Liver (tissue), 9 donors: ENCODE results near the gene TMEM127. TPM values are rescaled to one million over a fixed set of nuclear protein-coding genes. Genes with fewer than 3 reads are reported as not detected.
"Not testable (repeated sequence)": the region's sequence is repeated elsewhere in the genome, so short reads cannot be mapped to it uniquely, and the experiment has no call there.

Experiments
- DNase-seq: peaks from one replicate; pipeline ENCODE4 v3.0.0-alpha.2; 2017; ENCODE audit warnings: low spot score
- H3K27ac ChIP-seq, 2 donors: one replicate each; pipeline ENCODE4 v1.7.0; 2013; ENCODE audit warnings: inconsistent platforms in 2 of 2, low read length in 2 of 2, control low read depth in 1 of 2, low read depth in 1 of 2, mild to moderate bottlenecking in 1 of 2
- H3K27me3 ChIP-seq, 4 donors: one replicate each; pipeline versions ENCODE4 v1.6.1 to v1.7.0; 2013; ENCODE audit warnings: low read length in 3 of 4, inconsistent platforms in 1 of 4, mild to moderate bottlenecking in 1 of 4, moderate library complexity in 1 of 4; ENCODE audit not compliant: control insufficient read depth in 4 of 4, insufficient read depth in 4 of 4
- H3K36me3 ChIP-seq, 4 donors: one replicate each; pipeline versions ENCODE4 v1.6.1 to v1.7.0; 2013; ENCODE audit warnings: low read length in 3 of 4, mild to moderate bottlenecking in 3 of 4, low read depth in 1 of 4, moderate library complexity in 1 of 4; ENCODE audit not compliant: control insufficient read depth in 4 of 4, insufficient read depth in 3 of 4
- H3K4me1 ChIP-seq, 4 donors: one replicate each; pipeline versions ENCODE4 v1.6.1 to v1.7.0; 2013; ENCODE audit warnings: low read length in 3 of 4, mild to moderate bottlenecking in 3 of 4, moderate library complexity in 1 of 4; ENCODE audit not compliant: control insufficient read depth in 4 of 4, insufficient read depth in 4 of 4
- H3K4me3 ChIP-seq, 3 donors: one replicate each; pipeline versions ENCODE4 v1.6.1 to v1.7.0; 2013; ENCODE audit warnings: low read length in 3 of 3, control low read depth in 1 of 3, low read depth in 1 of 3, mild to moderate bottlenecking in 1 of 3
- H3K9ac ChIP-seq, 2 donors: one replicate each; pipeline ENCODE4 v1.7.0; 2013; ENCODE audit warnings: low read length in 2 of 2, mild to moderate bottlenecking in 2 of 2, moderate library complexity in 2 of 2, control low read depth in 1 of 2, low read depth in 1 of 2
- H3K9me3 ChIP-seq, 4 donors: one replicate each; pipeline versions ENCODE4 v1.6.1 to v1.7.0; 2013; ENCODE audit warnings: low read length in 3 of 4; ENCODE audit not compliant: control insufficient read depth in 4 of 4
- ATF3 ChIP-seq: IDR thresholded peaks from 2 replicates; pipeline ENCODE4 v1.6.1; 2016; ENCODE audit warnings: antibody characterized with exemption
- CTCF ChIP-seq: fragments of 150-350 bp; IDR thresholded peaks from 2 replicates; pipeline ENCODE4 v1.5.1; 2017; ENCODE audit warnings: improper control_type of control experiment, low read depth, low read length; ENCODE audit not compliant: missing input control
- FOXA2 ChIP-seq: IDR thresholded peaks from 2 replicates; pipeline ENCODE4 v1.6.1; 2016; ENCODE audit warnings: antibody characterized with exemption
- GABPA ChIP-seq, 2 donors: IDR thresholded peaks in 1 of 2; conservative IDR thresholded peaks in 1 of 2; 2 replicates each; pipeline ENCODE4 v1.6.1; 2016; ENCODE audit warnings: antibody characterized with exemption in 2 of 2, mild to moderate bottlenecking in 1 of 2, moderate library complexity in 1 of 2
- HNF4A ChIP-seq, 2 donors: conservative IDR thresholded peaks; 2 replicates each; pipeline ENCODE4 v1.6.1; 2016; ENCODE audit warnings: antibody characterized with exemption in 2 of 2, mild to moderate bottlenecking in 2 of 2
- MAX ChIP-seq: IDR thresholded peaks from 2 replicates; pipeline ENCODE4 v1.6.1; 2016; ENCODE audit warnings: antibody characterized with exemption
- NR2F2 ChIP-seq: IDR thresholded peaks from 2 replicates; pipeline ENCODE4 v1.6.1; 2016; ENCODE audit warnings: antibody characterized with exemption
- RXRA ChIP-seq, 2 donors: IDR thresholded peaks; 2 replicates each; pipeline ENCODE4 v1.6.1; 2017 to 2018; ENCODE audit warnings: antibody characterized with exemption in 2 of 2, mild to moderate bottlenecking in 1 of 2
- ZBTB33 ChIP-seq: IDR thresholded peaks from 2 replicates; pipeline ENCODE4 v1.6.1; 2016; ENCODE audit warnings: antibody characterized with exemption
- WGBS: extraction: QIAGEN DNeasy Blood & Tissue Kit; methylation state at CpG from one replicate; pipeline ENCODE4 v1.1.7; 2013; 5-methylcytosine and 5-hydroxymethylcytosine counted together
- polyA plus RNA-seq, 2 donors: library from polyadenylated mRNA; stranded (reverse) in 1 of 2; unstranded in 1 of 2; fragments of 200-250 nt in 1 of 2; fragments of >200 nt in 1 of 2; fragmentation: Nextera tagmentation in 1 of 2; extraction: Ambion mirVana in 1 of 2; gene quantifications; one replicate each; pipeline versions ENCODE4 v1.2.1 to v1.2.3, GENCODE V29; 2013 to 2015
- total RNA-seq, 2 donors: library from RNA; depleted of rRNA; stranded (reverse); fragments of >200 nt; gene quantifications; one replicate each; pipeline ENCODE4 v1.2.3, GENCODE V29; 2014
- TF ChIP-seq, protein P1 (sequence below): IDR thresholded peaks from 2 replicates; pipeline ENCODE4 v1.6.1; 2016; ENCODE audit warnings: antibody characterized with exemption, mild to moderate bottlenecking
- donor health status: healthy.
- donor health status: healthy.
- donor health status: healthy.
- donor health status: healthy.
- donor health status: healthy.

Gene TMEM127
- total and polyA plus RNA-seq, 4 donors: 11.2 to 27.5 (median 18.4) TPM

DNA sequence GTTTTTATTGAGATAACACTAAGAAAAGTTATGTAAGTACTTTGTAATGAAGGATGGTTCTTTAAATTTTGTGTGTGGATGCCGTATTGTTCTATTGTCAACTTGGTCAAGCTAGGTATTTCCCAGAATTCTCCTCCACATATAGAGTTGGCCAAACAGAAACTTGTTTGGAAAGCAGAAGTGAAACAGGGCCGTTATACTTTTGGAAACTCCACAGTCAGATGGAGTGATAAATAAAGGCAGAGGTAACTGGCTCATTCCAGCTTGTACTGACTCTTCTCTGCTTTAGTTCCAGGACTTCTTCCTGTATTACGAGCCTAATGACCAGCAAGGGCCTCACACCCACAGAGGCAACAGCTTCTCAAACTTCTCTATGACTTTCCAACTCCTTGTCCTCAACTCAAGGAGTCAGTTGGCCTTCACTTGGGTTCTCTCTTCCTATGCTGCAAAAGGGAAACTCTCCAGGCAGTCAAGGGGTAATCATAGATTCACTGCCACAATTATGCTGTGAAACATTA, 40.7 kb downstream of the TMEM127 start:
- Histone ChIP-seq H3K27me3 (no peaks in the 10 kb centered on the region), H3K9me3 (no peaks in the 10 kb centered on the region), H3K27ac (no peak overlapping the region), H3K9ac (no peak overlapping the region), H3K4me3 (no peak overlapping the region), H3K4me1 (peaks cover 0 to 1% (median 0%) of the 10 kb centered on the region in 4 donors), H3K36me3 (peaks cover 0 to 3% (median 0%) of the 10 kb centered on the region in 4 donors)
- DNase-seq: no peak
- WGBS: 74% methylated on average over 3 of the region's 3 CpGs
- no peak for TF ChIP-seq NR2F2
- no peak for TF ChIP-seq ZBTB33
- TF ChIP-seq MAX: no peak
- no peak for TF ChIP-seq HNF4A (conservative IDR thresholded peaks at IDR 0.05)
- no peak for TF ChIP-seq GABPA (IDR thresholded peaks at IDR 0.05 in 1 of 2, conservative IDR thresholded peaks at IDR 0.05 in 1 of 2)
- TF ChIP-seq RXRA (IDR thresholded peaks at IDR 0.05): no peak
- TF ChIP-seq ATF3: no peak
- TF ChIP-seq, protein P1, sequence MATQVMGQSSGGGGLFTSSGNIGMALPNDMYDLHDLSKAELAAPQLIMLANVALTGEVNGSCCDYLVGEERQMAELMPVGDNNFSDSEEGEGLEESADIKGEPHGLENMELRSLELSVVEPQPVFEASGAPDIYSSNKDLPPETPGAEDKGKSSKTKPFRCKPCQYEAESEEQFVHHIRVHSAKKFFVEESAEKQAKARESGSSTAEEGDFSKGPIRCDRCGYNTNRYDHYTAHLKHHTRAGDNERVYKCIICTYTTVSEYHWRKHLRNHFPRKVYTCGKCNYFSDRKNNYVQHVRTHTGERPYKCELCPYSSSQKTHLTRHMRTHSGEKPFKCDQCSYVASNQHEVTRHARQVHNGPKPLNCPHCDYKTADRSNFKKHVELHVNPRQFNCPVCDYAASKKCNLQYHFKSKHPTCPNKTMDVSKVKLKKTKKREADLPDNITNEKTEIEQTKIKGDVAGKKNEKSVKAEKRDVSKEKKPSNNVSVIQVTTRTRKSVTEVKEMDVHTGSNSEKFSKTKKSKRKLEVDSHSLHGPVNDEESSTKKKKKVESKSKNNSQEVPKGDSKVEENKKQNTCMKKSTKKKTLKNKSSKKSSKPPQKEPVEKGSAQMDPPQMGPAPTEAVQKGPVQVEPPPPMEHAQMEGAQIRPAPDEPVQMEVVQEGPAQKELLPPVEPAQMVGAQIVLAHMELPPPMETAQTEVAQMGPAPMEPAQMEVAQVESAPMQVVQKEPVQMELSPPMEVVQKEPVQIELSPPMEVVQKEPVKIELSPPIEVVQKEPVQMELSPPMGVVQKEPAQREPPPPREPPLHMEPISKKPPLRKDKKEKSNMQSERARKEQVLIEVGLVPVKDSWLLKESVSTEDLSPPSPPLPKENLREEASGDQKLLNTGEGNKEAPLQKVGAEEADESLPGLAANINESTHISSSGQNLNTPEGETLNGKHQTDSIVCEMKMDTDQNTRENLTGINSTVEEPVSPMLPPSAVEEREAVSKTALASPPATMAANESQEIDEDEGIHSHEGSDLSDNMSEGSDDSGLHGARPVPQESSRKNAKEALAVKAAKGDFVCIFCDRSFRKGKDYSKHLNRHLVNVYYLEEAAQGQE: no peak
- TF ChIP-seq CTCF: no peak
- no peak for TF ChIP-seq FOXA2

- WGBS: 85% methylated on average over 1 of the region's 1 CpG
- H3K4me3 ChIP-seq, DNase-seq, H3K27ac ChIP-seq, H3K27me3 ChIP-seq, H3K36me3 ChIP-seq, H3K4me1 ChIP-seq, H3K9ac ChIP-seq, H3K9me3 ChIP-seq: not testable (repeated sequence)
These were observed 44.7 kb downstream of the TMEM127 start for GRCh38 chr2:96221106-96221505.

DNA sequence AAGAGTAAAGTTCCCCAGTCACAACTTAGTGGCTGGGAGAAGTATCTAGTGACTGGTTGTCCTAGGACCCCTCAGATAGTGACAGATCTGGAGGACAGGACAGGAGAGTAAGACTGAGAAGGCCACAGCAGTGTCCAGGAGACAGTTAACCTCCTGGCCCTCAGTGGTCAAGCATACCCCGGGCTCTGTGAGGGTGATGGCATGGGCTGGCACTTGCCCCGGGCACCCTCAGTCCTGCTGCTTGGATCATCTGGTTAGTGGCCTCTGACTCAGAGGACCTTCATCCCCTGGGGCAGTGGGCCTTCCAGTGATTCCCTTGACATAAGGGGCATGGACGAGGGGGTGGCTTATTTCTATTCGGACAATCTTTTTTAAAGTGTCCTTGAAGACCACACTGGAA, 45.8 kb downstream of the TMEM127 start:
- H3K36me3 ChIP-seq, H3K9me3 ChIP-seq, H3K27me3 ChIP-seq, H3K27ac ChIP-seq, H3K4me1 ChIP-seq, DNase-seq, H3K9ac ChIP-seq, H3K4me3 ChIP-seq: not testable (repeated sequence)
- WGBS: 98% methylated on average over 4 of the region's 4 CpGs
